Astrocyte of the cerebellum (primary cell): Measurements from ENCODE around the gene CELF4.

ENCODE experiments used
- DNase-seq: peaks from one replicate; pipeline ENCODE4 v3.0.0-alpha.2; 2011; ENCODE audit warnings: low read depth
- H3K4me3 ChIP-seq: 2 replicates; pipeline ENCODE4 v1.5.1; 2011; ENCODE audit warnings: mild to moderate bottlenecking, low read depth, low read length, moderate library complexity
- in situ Hi-C: cut with HindIII; loops from 2 replicates; pipeline ENCODE4 v1.10.0; 2017; ENCODE audit warnings: low sequenced_read_pairs
- TF ChIP-seq, protein P1 (sequence below): IDR thresholded peaks from 2 replicates; pipeline ENCODE4 v1.5.1; 2012; ENCODE audit warnings: low read length, low read depth, moderate library complexity, mild to moderate bottlenecking; ENCODE audit errors: missing control alignments

CELF4 gene

GRCh38 chr18:37412333-37412732 is 153.3 kb downstream of the CELF4 start:
- in situ Hi-C loops = no loop called here
- TF ChIP-seq, protein P1, sequence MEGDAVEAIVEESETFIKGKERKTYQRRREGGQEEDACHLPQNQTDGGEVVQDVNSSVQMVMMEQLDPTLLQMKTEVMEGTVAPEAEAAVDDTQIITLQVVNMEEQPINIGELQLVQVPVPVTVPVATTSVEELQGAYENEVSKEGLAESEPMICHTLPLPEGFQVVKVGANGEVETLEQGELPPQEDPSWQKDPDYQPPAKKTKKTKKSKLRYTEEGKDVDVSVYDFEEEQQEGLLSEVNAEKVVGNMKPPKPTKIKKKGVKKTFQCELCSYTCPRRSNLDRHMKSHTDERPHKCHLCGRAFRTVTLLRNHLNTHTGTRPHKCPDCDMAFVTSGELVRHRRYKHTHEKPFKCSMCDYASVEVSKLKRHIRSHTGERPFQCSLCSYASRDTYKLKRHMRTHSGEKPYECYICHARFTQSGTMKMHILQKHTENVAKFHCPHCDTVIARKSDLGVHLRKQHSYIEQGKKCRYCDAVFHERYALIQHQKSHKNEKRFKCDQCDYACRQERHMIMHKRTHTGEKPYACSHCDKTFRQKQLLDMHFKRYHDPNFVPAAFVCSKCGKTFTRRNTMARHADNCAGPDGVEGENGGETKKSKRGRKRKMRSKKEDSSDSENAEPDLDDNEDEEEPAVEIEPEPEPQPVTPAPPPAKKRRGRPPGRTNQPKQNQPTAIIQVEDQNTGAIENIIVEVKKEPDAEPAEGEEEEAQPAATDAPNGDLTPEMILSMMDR = no peak

GRCh38 chr18:37409878-37410277 is 155.7 kb downstream of the CELF4 start:
- in situ Hi-C loops = no loop called here
- no peak for DNase-seq
- TF ChIP-seq, protein P1 = no peak
- H3K4me3 ChIP-seq = no peak overlapping the region

More at GRCh38 chr18:37412333-37412732, 153.3 kb downstream of the CELF4 start:
- no peak overlapping the region for H3K4me3 ChIP-seq
- DNase-seq = no peak

GRCh38 chr18:37408676-37409265 is 156.8 kb downstream of the CELF4 start:
- H3K4me3 ChIP-seq = no peak overlapping the region
- TF ChIP-seq, protein P1 = no peak
- in situ Hi-C loops = no loop called here
- DNase-seq = no peak

GRCh38 chr18:37407571-37407970 is 158.0 kb downstream of the CELF4 start:
- in situ Hi-C loops = no loop called here

GRCh38 chr18:37405772-37406171 is 159.8 kb downstream of the CELF4 start:
- TF ChIP-seq, protein P1 = no peak
- in situ Hi-C loops = no loop called here
- DNase-seq = no peak
- H3K4me3 ChIP-seq = no peak overlapping the region

More at GRCh38 chr18:37407571-37407970, 158.0 kb downstream of the CELF4 start:
- TF ChIP-seq, protein P1 = no peak
- DNase-seq = no peak
- H3K4me3 ChIP-seq = no peak overlapping the region

GRCh38 chr18:37405229-37405628 is 160.4 kb downstream of the CELF4 start:
- in situ Hi-C loops = no loop called here
- DNase-seq = no peak
- no peak overlapping the region for H3K4me3 ChIP-seq
- TF ChIP-seq, protein P1 = no peak

GRCh38 chr18:37403788-37404187 is 161.8 kb downstream of the CELF4 start:
- H3K4me3 ChIP-seq = no peak overlapping the region
- no peak for DNase-seq
- TF ChIP-seq, protein P1 = no peak
- in situ Hi-C loops = no loop called here
